ENCODE measurements around the gene HLTF. TPM values are rescaled to one million over a fixed set of nuclear protein-coding genes. Genes with fewer than 3 reads are reported as not detected.

HLTF gene
- total and polyA plus RNA-seq, 8 donors: 2.3 to 17.5 (median 11.0) TPM

DNA sequence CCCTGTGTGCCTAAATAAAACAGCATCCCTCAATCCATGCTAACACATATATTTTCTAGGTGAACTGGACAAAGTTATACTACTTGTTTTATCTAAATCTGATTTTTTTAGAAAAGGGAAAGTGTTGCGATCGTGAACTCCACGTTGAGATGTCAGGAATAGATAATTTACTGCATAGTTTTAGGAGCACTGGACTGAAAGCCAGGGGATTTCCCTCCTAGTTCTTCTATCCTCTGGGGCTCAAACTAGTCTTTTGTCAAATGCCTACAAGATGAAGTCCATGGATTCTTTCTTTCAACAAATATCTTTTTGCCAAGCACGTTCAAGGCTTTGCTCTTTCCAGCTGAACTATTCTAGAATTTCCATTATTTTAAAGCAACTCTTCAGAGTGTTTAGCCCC is 42.5 kb upstream of the HLTF start:
- FAIRE-seq (no peak), DNase-seq (no peak), ATAC-seq (peak in 1 of 4 donors; percentile 10)
- Histone ChIP-seq H3K4me1 (peaks cover 13 to 19% (median 17%) of the 10 kb centered on the region in 3 donors), H3K4me3 (peak overlapping the region; percentile 70 to 89 (median 82)), H3K9me3 (no peaks in the 10 kb centered on the region), H3K36me3 (no peaks in the 10 kb centered on the region), H3K27ac (peak overlapping the region in 3 of 4 donors; percentile 81 to 84 (median 81)), H3K27me3 (no peaks in the 10 kb centered on the region)
- 2 to 5% methylated on average over 4 of the region's 4 CpGs for WGBS, 2 donors
- intact Hi-C loops (cut with DNase I): loop anchor here in 1 of 3 donors (10.0 kb wide), 1 partner anchor 136 kb away; no protein-coding TSS in a partner anchor
- TF ChIP-seq, protein P1, sequence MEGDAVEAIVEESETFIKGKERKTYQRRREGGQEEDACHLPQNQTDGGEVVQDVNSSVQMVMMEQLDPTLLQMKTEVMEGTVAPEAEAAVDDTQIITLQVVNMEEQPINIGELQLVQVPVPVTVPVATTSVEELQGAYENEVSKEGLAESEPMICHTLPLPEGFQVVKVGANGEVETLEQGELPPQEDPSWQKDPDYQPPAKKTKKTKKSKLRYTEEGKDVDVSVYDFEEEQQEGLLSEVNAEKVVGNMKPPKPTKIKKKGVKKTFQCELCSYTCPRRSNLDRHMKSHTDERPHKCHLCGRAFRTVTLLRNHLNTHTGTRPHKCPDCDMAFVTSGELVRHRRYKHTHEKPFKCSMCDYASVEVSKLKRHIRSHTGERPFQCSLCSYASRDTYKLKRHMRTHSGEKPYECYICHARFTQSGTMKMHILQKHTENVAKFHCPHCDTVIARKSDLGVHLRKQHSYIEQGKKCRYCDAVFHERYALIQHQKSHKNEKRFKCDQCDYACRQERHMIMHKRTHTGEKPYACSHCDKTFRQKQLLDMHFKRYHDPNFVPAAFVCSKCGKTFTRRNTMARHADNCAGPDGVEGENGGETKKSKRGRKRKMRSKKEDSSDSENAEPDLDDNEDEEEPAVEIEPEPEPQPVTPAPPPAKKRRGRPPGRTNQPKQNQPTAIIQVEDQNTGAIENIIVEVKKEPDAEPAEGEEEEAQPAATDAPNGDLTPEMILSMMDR (IDR thresholded peaks at IDR 0.05): no peak

DNA sequence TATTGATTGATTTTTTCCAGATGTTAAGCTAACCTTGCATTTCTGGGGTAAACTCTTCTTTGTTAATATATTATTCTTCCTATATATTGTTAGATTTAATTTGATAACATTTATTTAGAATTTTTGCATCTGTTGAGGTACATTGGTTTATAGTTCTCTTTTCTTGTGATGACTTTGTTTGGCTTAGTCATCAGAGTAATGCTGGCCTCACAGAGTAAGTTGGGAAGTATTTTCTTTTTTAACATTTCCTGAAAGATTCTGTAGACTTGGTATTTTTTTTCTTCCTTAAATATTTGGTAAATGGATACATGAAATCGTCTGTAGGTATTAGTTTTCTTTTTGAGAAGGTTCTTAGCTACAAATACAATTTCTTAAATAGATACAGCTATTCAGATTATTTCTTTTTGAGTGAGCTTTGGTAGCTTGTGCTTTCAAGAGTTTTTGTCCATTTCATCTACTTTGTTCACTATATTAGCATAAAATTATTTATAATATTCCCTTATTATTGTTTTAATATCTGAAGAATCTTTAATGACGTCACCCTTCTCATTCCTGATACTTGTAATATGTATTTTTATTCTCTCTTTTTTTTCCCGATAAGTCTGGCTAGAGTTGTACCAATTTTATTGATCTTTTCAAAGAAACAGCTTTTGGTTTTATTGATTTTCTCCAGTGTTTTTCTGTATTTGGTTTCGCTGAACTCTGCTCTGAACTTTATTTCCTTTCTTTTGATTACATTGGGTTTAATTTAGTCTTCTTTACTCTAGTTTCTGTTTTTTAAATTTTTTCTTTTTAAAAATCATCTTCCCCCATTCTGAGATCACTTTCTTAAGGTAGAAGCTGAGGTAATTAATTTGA is 36.6 kb upstream of the HLTF start:
- Histone ChIP-seq H3K36me3 (no peaks in the 10 kb centered on the region), H3K4me3 (no peak overlapping the region), H3K9me3 (no peaks in the 10 kb centered on the region), H3K27ac (no peak overlapping the region), H3K4me1 (no peaks in the 10 kb centered on the region), H3K27me3 (no peaks in the 10 kb centered on the region)
- DNase-seq (no peak), ATAC-seq (no peak), FAIRE-seq (peak; percentile 60)
- intact Hi-C loops (cut with DNase I): loop anchor here in 1 of 3 donors (10.0 kb wide), 1 partner anchor 142 kb away; no protein-coding TSS in a partner anchor
- TF ChIP-seq, protein P1 (IDR thresholded peaks at IDR 0.05): no peak
- WGBS, 2 donors: 48 to 54% methylated on average over 4 of the region's 4 CpGs

DNA sequence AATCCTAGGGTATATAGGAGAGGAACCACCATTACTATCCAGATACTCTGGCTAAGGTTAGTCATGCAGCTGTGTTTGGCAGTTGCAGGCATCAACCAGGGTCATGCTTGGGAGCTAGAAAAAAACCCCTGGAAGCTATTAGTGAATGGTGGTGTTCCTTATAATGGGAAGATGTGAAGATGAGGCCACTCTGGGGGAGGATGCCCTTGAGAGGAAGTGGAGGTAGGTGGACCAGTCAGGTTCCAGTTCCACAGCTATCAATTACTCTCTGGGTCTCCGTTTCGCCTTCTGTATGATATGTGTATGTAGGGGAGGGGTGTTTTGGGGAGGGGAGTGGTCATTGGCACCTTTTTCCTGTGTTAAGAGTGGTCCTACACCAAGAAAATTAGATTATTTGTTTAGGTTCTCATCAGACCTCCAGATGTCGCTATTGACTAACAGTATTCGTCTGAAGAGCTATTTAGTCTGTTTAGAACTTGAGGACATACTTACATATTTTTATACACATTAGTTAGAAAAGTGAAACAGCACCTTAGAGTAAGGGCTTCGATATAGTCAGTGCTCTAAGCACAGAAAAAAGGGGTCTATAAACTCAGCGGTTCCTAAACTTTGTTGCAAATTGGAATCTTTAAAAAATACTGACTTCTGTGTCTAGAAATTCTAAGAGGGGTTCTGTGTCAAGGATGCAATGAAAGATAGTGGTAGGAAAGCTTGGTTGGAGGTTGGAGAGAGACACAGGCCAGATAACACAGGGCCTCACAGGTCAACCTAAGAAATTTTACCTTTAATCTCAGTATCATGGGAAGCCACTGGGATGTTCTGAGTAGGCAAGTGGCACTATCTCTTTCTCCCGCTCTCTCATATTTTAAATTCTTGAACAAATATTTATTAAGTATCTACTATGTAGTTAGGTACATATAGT is 34.0 kb upstream of the HLTF start:
- Histone ChIP-seq H3K27me3 (no peaks in the 10 kb centered on the region), H3K27ac (no peak overlapping the region), H3K4me1 (no peaks in the 10 kb centered on the region), H3K4me3 (no peak overlapping the region), H3K36me3 (no peaks in the 10 kb centered on the region), H3K9me3 (no peaks in the 10 kb centered on the region)
- no peak for DNase-seq
- FAIRE-seq: no peak
- peak; percentile 68 to 92 (median 89) for ATAC-seq
- WGBS, 2 donors: 9 to 12% methylated on average over 7 of the region's 7 CpGs
- TF ChIP-seq, protein P1 (IDR thresholded peaks at IDR 0.05): peak in 3 of 4 donors; percentile 28 to 32 (median 30)
- intact Hi-C loops (cut with DNase I): loop anchor here in 1 of 3 donors (10.0 kb wide), 1 partner anchor 144 kb away; no protein-coding TSS in a partner anchor

DNA sequence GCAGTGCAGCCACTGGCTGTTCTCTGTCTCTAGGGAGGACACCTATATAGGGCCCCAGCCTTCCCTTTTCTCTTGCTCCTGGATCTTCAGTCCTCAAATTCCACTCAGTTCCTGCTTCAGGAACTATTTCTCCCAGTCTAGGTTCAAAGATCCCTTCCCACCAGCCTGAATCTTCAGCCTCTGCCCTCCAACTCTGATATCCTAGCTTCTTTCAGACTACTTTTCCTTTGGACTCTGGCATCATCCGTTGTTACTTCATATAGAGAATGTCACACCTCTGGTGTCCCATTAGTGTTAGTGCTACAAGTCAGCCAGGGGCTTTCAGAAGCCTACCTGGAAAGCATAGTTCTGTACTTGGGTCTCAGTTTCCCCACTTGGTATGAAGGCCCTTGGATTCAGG is 33.1 kb upstream of the HLTF start:
- Histone ChIP-seq H3K27ac (no peak overlapping the region), H3K4me3 (no peak overlapping the region), H3K4me1 (no peaks in the 10 kb centered on the region), H3K27me3 (no peaks in the 10 kb centered on the region), H3K9me3 (no peaks in the 10 kb centered on the region), H3K36me3 (no peaks in the 10 kb centered on the region)
- TF ChIP-seq, protein P1 (IDR thresholded peaks at IDR 0.05): no peak
- 70 to 81% methylated on average over 1 of the region's 1 CpG for WGBS, 2 donors
- FAIRE-seq (no peak), DNase-seq (no peak), ATAC-seq (no peak)
- intact Hi-C loops (cut with DNase I): loop anchor here in 2 of 3 donors (2.0 to 10.0 kb wide), 3 partner anchors 153 to 165 kb away; no protein-coding TSS in a partner anchor

Data from pancreas (tissue), 10 donors.